K562 (cell line): ENCODE measurements around the gene LDLRAD1. TPM values are rescaled to one million over a fixed set of nuclear protein-coding genes. Genes with fewer than 3 reads are reported as not detected.

ENCODE experiments used
- ATF3 ChIP-seq, 2 experiments: fragments of 450-650 bp in 1 of 2; sonication (generic) in 1 of 2; formaldehyde crosslinking in 1 of 2; IDR thresholded peaks in 1 of 2; conservative IDR thresholded peaks in 1 of 2; 2 replicates each; pipeline versions ENCODE4 v1.6.1 to v1.8.1; 2016 to 2023; ENCODE audit warnings: mild to moderate bottlenecking in 2 of 2, moderate library complexity in 2 of 2, inconsistent platforms in 1 of 2, missing genetic modification reagents in 1 of 2
- CBX2 ChIP-seq: fragments of 200-600 bp; sonication (generic); IDR thresholded peaks from one replicate; pipeline ENCODE4 v1.6.1; 2012; ENCODE audit warnings: mild to moderate bottlenecking, low read length, inconsistent platforms; ENCODE audit not compliant: insufficient read depth, poor library complexity, severe bottlenecking
- CBX5 ChIP-seq: IDR thresholded peaks from 2 replicates; pipeline ENCODE4 v1.6.1; 2014; ENCODE audit warnings: low read depth, borderline replicate concordance
- CXXC5 ChIP-seq: fragments of 250-450 bp; sonication (Bioruptor Pico); IDR thresholded peaks from 2 replicates; pipeline ENCODE4 v1.8.0; 2022; ENCODE audit warnings: inconsistent platforms, mild to moderate bottlenecking, moderate library complexity
- FOXJ3 ChIP-seq: sonication (generic); formaldehyde crosslinking; IDR thresholded peaks from 2 replicates; pipeline ENCODE4 v1.4.0; 2020; ENCODE audit warnings: mild to moderate bottlenecking, missing genetic modification reagents
- REST ChIP-seq, 2 experiments: fragments of 450-650 bp; formaldehyde crosslinking in 1 of 2; IDR thresholded peaks; 2 replicates each; pipeline versions ENCODE4 v1.4.0 to v1.6.1; 2014 to 2020; ENCODE audit warnings: mild to moderate bottlenecking in 2 of 2, borderline replicate concordance in 1 of 2, low read depth in 1 of 2
- TRIM28 ChIP-seq: fragments of 450-650 bp; IDR thresholded peaks from 2 replicates; pipeline ENCODE4 v1.6.1; 2017
- ZBTB8A ChIP-seq: fragments of 450-650 bp; IDR thresholded peaks from 2 replicates; pipeline ENCODE4 v1.6.1; 2018; ENCODE audit warnings: mild to moderate bottlenecking, moderate library complexity; ENCODE audit not compliant: partially characterized antibody
- ZKSCAN3 ChIP-seq: fragments of 250-450 bp; sonication (Bioruptor Pico); IDR thresholded peaks from 2 replicates; pipeline ENCODE4 v1.4.0; 2020
- ZNF175 ChIP-seq: fragments of 200-800 bp; sonication (Bioruptor generic); IDR thresholded peaks from 2 replicates; pipeline ENCODE4 v1.6.1; 2016; ENCODE audit warnings: low read depth, mild to moderate bottlenecking, missing genetic modification characterization, missing compliant biosample characterization
- ZNF512 ChIP-seq: IDR thresholded peaks from 2 replicates; pipeline ENCODE4 v1.6.1; 2016; ENCODE audit warnings: missing genetic modification characterization, missing compliant biosample characterization
- ZNF586 ChIP-seq: fragments of 450-650 bp; formaldehyde crosslinking; conservative IDR thresholded peaks from 2 replicates; pipeline ENCODE4 v1.4.0; 2020; ENCODE audit warnings: mild to moderate bottlenecking, moderate library complexity
- ZNF75A ChIP-seq: fragments of 450-650 bp; formaldehyde crosslinking; IDR thresholded peaks from 2 replicates; pipeline ENCODE4 v1.4.0; 2020; ENCODE audit warnings: mild to moderate bottlenecking
- ZNF79 ChIP-seq: fragments of 250-450 bp; sonication (Bioruptor Pico); IDR thresholded peaks from 2 replicates; pipeline ENCODE4 v1.4.0; 2020; ENCODE audit warnings: low read depth, mild to moderate bottlenecking, moderate library complexity
- ZZZ3 ChIP-seq: fragments of 450-650 bp; IDR thresholded peaks from 2 replicates; pipeline ENCODE4 v1.6.1; 2016; ENCODE audit warnings: antibody characterized with exemption, mild to moderate bottlenecking, moderate library complexity
- polyA plus RNA-seq, 8 experiments: library from polyadenylated mRNA; depleted of rRNA in 4 of 8; stranded (reverse) in 5 of 8; unstranded in 3 of 8; fragments of >200 nt; fragmentation: Nextera tagmentation in 2 of 8; fragmentation: Illumina TruSeq in 1 of 8; extraction: Ambion mirVana in 2 of 8; extraction: Trizol in 1 of 8; gene quantifications; 2 replicates each; pipeline versions ENCODE4 v1.2.1 to v1.2.3, GENCODE V29; 2011 to 2014; ENCODE audit warnings: inconsistent platforms in 1 of 8, missing spikeins in 1 of 8
- total RNA-seq, 7 experiments: library from RNA; depleted of rRNA in 6 of 7; stranded (reverse); fragments of >200 nt in 6 of 7; fragmentation: Illumina TruSeq in 2 of 7; extraction: Trizol in 2 of 7; gene quantifications; 2 replicates each; pipeline versions ENCODE4 v1.2.1 to v1.2.3, GENCODE V29; 2011 to 2021; ENCODE audit warnings: low replicate concordance in 1 of 7

Gene LDLRAD1
- total and polyA plus RNA-seq, 9 of the 15 experiments (the other 6 are each of a cell fraction or from before 2014, with no cell fraction given): not detected

GRCh38 chr1:53992085-53992874 is 25.7 kb downstream of the LDLRAD1 start (continued):
- TF ChIP-seq ZNF175 (CRISPR knock-in tag) (no peak), REST (IDR thresholded peaks at IDR 0.05; ENCODE audit: borderline replicate concordance) (peak; percentile 21; the same call in 1 of the 2 replicates), REST (CRISPR knock-in tag; IDR thresholded peaks at IDR 0.05; ENCODE audit: low read depth) (no peak), CBX2 (no peak), ZBTB8A (no peak), ZZZ3 (no peak), TRIM28 (0 out of 2 replicates have a peak, but pooled peaks have one; percentile 27), CXXC5 (CRISPR knock-in tag) (no peak), ZKSCAN3 (CRISPR knock-in tag) (no peak), ZNF75A (CRISPR knock-in tag) (no peak), ATF3 (IDR thresholded peaks at IDR 0.05) (no peak), ATF3 (CRISPR knock-in tag; conservative IDR thresholded peaks at IDR 0.05) (no peak), CBX5 (0 out of 2 replicates have a peak, but pooled peaks have one; percentile 17), ZNF512 (tag) (no peak), ZNF79 (CRISPR knock-in tag) (no peak), ZNF586 (no peak), FOXJ3 (no peak)
- TF ChIP-seq, all 486 proteins: peak for 5
